A673 (cell line): Measurements from ENCODE around the gene ID4.

ENCODE experiments used
- CTCF ChIP-seq: fragments of 300-800, 200-600 bp; sonication (generic); conservative IDR thresholded peaks from 2 replicates; pipeline ENCODE4 v1.5.1; 2017; ENCODE audit warnings: low read depth, mild to moderate bottlenecking, antibody characterized with exemption, low read length, moderate library complexity, mixed read lengths
- EZH2 ChIP-seq: fragments of 200-600 bp; sonication (generic); IDR thresholded peaks from 2 replicates; pipeline ENCODE4 v1.6.1; 2017; ENCODE audit warnings: borderline replicate concordance, low read depth, mild to moderate bottlenecking, mixed read lengths, antibody characterized with exemption, low read length; ENCODE audit not compliant: poor library complexity, severe bottlenecking

- no peak for TF ChIP-seq CTCF
- TF ChIP-seq EZH2: no peak
Observed at GRCh38 chr6:19849755-19850154, 12.6 kb downstream of the ID4 start.
